ENCODE data around the gene ADAM12.

Gene ADAM12

GRCh38 chr10:126065751-126066377, 322.4 kb downstream of the ADAM12 start:
- no peaks in the 10 kb centered on the region for H3K36me3 ChIP-seq
- no peaks in the 10 kb centered on the region for H3K9me3 ChIP-seq
- no peak overlapping the region for H3K27ac ChIP-seq
- no peak overlapping the region for H3K4me3 ChIP-seq (ENCODE audit: low read depth in 1 of 2, low read length in 1 of 2)
- no peaks in the 10 kb centered on the region for H3K4me1 ChIP-seq (ENCODE audit: control insufficient read depth in 1 of 2, insufficient read depth in 1 of 2, low read depth in 1 of 2, low read length in 1 of 2)
- H3K27me3 ChIP-seq: peaks cover 11% of the 10 kb centered on the region
- no peak for TF ChIP-seq CTCF (IDR thresholded peaks at IDR 0.05)

GRCh38 chr10:126064512-126064911, 323.8 kb downstream of the ADAM12 start:
- H3K27ac ChIP-seq: no peak overlapping the region
- no peak for TF ChIP-seq CTCF (IDR thresholded peaks at IDR 0.05)
- H3K4me1 ChIP-seq (ENCODE audit: control insufficient read depth in 1 of 2, insufficient read depth in 1 of 2, low read depth in 1 of 2, low read length in 1 of 2): no peaks in the 10 kb centered on the region
- H3K9me3 ChIP-seq: no peaks in the 10 kb centered on the region
- H3K36me3 ChIP-seq: no peaks in the 10 kb centered on the region
- no peak overlapping the region for H3K4me3 ChIP-seq (ENCODE audit: low read depth in 1 of 2, low read length in 1 of 2)
- H3K27me3 ChIP-seq: peaks cover 17% of the 10 kb centered on the region

- TF ChIP-seq CTCF (IDR thresholded peaks at IDR 0.05): no peak
- no peak overlapping the region for H3K27ac ChIP-seq
- H3K27me3 ChIP-seq: peaks cover 28% of the 10 kb centered on the region
- H3K9me3 ChIP-seq: no peaks in the 10 kb centered on the region
- no peak overlapping the region for H3K4me3 ChIP-seq (ENCODE audit: low read depth in 1 of 2, low read length in 1 of 2)
- no peaks in the 10 kb centered on the region for H3K36me3 ChIP-seq
- no peaks in the 10 kb centered on the region for H3K4me1 ChIP-seq (ENCODE audit: control insufficient read depth in 1 of 2, insufficient read depth in 1 of 2, low read depth in 1 of 2, low read length in 1 of 2)
These were observed 324.9 kb downstream of the ADAM12 start for GRCh38 chr10:126063353-126063791.

GRCh38 chr10:126062131-126063032, 325.9 kb downstream of the ADAM12 start:
- TF ChIP-seq CTCF (IDR thresholded peaks at IDR 0.05): no peak
- Histone ChIP-seq H3K4me3 (ENCODE audit: low read depth in 1 of 2, low read length in 1 of 2) (no peak overlapping the region), H3K36me3 (no peaks in the 10 kb centered on the region), H3K27me3 (peaks cover 35% of the 10 kb centered on the region), H3K4me1 (ENCODE audit: control insufficient read depth in 1 of 2, insufficient read depth in 1 of 2, low read depth in 1 of 2, low read length in 1 of 2) (no peaks in the 10 kb centered on the region), H3K27ac (no peak overlapping the region), H3K9me3 (no peaks in the 10 kb centered on the region)

GRCh38 chr10:126061526-126061925, 326.8 kb downstream of the ADAM12 start:
- H3K4me1 ChIP-seq (ENCODE audit: control insufficient read depth in 1 of 2, insufficient read depth in 1 of 2, low read depth in 1 of 2, low read length in 1 of 2): no peaks in the 10 kb centered on the region
- no peaks in the 10 kb centered on the region for H3K9me3 ChIP-seq
- no peak overlapping the region for H3K27ac ChIP-seq
- no peak for TF ChIP-seq CTCF (IDR thresholded peaks at IDR 0.05)
- peaks cover 28% of the 10 kb centered on the region for H3K27me3 ChIP-seq
- H3K4me3 ChIP-seq (ENCODE audit: low read depth in 1 of 2, low read length in 1 of 2): no peak overlapping the region
- H3K36me3 ChIP-seq: no peaks in the 10 kb centered on the region

Data from neutrophil (primary cell).